ENCODE measurements around the gene BRPF1. TPM values are rescaled to one million over a fixed set of nuclear protein-coding genes. Genes with fewer than 3 reads are reported as not detected.

The BRPF1 gene
- total RNA-seq, 3 donors from 2014 or later: 14.7 to 19.7 (median 19.3) TPM

GRCh38 chr3:9776896-9777693 lies 45.6 kb downstream of the BRPF1 start:
- no peaks in the 10 kb centered on the region for H3K9me3 ChIP-seq
- intact Hi-C loops (cut with DNase I; ENCODE audit: low total_unique reads): no loop called here
- H3K27me3 ChIP-seq: no peaks in the 10 kb centered on the region
- no peaks in the 10 kb centered on the region for H3K36me3 ChIP-seq
- DNase-seq (ENCODE audit: low spot score in 2 of 2): no peak
- TF ChIP-seq POLR2AphosphoS5 (IDR thresholded peaks at IDR 0.05) (no peak), POLR2A (IDR thresholded peaks at IDR 0.05) (no peak), CTCF (IDR thresholded peaks at IDR 0.05) (no peak)
- no peak overlapping the region for H3K4me3 ChIP-seq
- H3K27ac ChIP-seq: no peak overlapping the region
- no peaks in the 10 kb centered on the region for H3K4me1 ChIP-seq

GRCh38 chr3:9777694-9778021 lies 46.1 kb downstream of the BRPF1 start:
- H3K4me1 ChIP-seq: no peaks in the 10 kb centered on the region
- H3K27me3 ChIP-seq: no peaks in the 10 kb centered on the region
- H3K36me3 ChIP-seq: no peaks in the 10 kb centered on the region
- TF ChIP-seq POLR2A (IDR thresholded peaks at IDR 0.05) (no peak), POLR2AphosphoS5 (IDR thresholded peaks at IDR 0.05) (no peak), CTCF (IDR thresholded peaks at IDR 0.05) (no peak)
- peak overlapping the region in 1 of 2 donors; percentile 84 for H3K27ac ChIP-seq
- H3K4me3 ChIP-seq: no peak overlapping the region
- no peak for DNase-seq (ENCODE audit: low spot score in 2 of 2)
- H3K9me3 ChIP-seq: no peaks in the 10 kb centered on the region
- intact Hi-C loops (cut with DNase I; ENCODE audit: low total_unique reads): no loop called here

- Histone ChIP-seq H3K4me3 (no peak overlapping the region), H3K27me3 (no peaks in the 10 kb centered on the region), H3K4me1 (no peaks in the 10 kb centered on the region), H3K9me3 (no peaks in the 10 kb centered on the region), H3K36me3 (no peaks in the 10 kb centered on the region), H3K27ac (peak overlapping the region in 1 of 2 donors; percentile 84)
- intact Hi-C loops (cut with DNase I; ENCODE audit: low total_unique reads): no loop called here
- no peak for TF ChIP-seq POLR2AphosphoS5 (IDR thresholded peaks at IDR 0.05)
- TF ChIP-seq POLR2A (IDR thresholded peaks at IDR 0.05): no peak
- TF ChIP-seq CTCF (IDR thresholded peaks at IDR 0.05): no peak
- no peak for DNase-seq (ENCODE audit: low spot score in 2 of 2)
These were observed 46.9 kb downstream of the BRPF1 start for GRCh38 chr3:9778143-9779074.

GRCh38 chr3:9779075-9779593 lies 47.6 kb downstream of the BRPF1 start:
- TF ChIP-seq CTCF (IDR thresholded peaks at IDR 0.05): no peak
- TF ChIP-seq POLR2AphosphoS5 (IDR thresholded peaks at IDR 0.05): no peak
- TF ChIP-seq POLR2A (IDR thresholded peaks at IDR 0.05): no peak
- intact Hi-C loops (cut with DNase I; ENCODE audit: low total_unique reads): no loop called here
- no peaks in the 10 kb centered on the region for H3K36me3 ChIP-seq

More at GRCh38 chr3:9779075-9779593, 47.6 kb downstream of the BRPF1 start:
- no peak for DNase-seq (ENCODE audit: low spot score in 2 of 2)
- Histone ChIP-seq H3K4me1 (no peaks in the 10 kb centered on the region), H3K9me3 (no peaks in the 10 kb centered on the region), H3K27ac (peak overlapping the region in 1 of 2 donors; percentile 82), H3K4me3 (no peak overlapping the region), H3K27me3 (no peaks in the 10 kb centered on the region)
